Activated CD4-positive, alpha-beta T cell treated with anti-CD3 and anti-CD28 coated beads for 1 hour (primary cell): ENCODE results near the gene SECISBP2.

Source experiments
- DNase-seq: peaks from one replicate; pipeline ENCODE4 v3.0.0-alpha.2; 2020

SECISBP2 gene

DNA sequence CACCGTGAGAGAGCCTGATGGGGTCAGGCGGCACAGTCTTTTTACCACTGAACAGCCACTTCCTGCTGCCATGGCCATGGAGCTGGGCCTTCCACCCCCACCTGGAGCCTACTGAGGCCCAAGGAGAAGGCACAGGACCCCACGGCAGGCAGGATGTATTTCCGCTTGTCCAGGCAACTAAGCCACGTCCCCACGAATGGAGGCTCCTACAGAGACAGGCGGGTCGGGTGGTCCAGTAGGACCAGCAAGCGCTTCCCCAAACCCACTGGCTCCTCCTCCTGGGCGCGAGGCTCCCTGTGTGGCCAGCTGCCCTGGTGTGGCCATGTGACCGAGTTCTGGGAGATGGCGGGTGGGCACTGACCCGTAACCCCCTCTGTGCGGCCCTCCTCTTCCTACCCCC is 66.5 kb downstream of the SECISBP2 start:
- no peak for DNase-seq

DNA sequence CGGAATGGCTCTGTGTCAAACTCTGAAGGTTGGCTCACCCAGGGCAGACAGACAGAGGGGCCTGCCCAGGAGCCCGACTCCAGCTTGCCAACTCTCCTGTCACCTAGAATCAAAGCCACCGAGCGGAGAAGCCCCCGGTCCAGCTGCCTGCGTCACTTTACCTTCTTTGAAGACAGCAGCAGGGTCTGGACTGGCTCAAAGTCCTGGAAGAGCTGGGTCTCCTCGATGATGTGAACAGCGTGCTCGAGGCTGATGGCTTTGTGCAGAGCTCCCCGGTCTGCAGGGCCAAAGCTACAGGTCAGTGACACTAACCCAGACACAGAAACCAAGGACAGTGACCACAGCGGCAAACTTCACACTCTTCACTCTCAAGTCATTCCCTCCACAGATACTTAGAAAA is 67.9 kb downstream of the SECISBP2 start:
- DNase-seq, result no peak

DNA sequence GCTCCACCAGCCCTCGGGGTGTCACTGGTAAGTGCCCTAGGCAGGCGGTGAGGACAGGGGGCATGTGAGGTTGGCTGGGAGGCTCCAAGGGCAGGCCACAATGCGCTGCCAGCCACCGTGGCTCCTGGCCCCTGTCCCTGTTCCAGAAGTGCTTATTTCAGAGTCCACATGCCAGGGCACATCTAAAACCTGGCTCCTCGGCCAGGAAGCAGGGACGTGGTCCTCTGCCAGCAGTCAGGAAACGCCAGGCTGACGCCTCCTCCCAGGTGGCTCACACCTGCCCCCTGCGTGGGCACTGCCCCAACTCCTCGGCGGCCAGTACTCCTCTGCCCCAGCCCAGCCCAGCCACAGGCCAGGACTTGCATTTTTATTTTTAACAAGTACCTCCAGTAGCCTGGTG is 68.5 kb downstream of the SECISBP2 start:
- no peak for DNase-seq

DNA sequence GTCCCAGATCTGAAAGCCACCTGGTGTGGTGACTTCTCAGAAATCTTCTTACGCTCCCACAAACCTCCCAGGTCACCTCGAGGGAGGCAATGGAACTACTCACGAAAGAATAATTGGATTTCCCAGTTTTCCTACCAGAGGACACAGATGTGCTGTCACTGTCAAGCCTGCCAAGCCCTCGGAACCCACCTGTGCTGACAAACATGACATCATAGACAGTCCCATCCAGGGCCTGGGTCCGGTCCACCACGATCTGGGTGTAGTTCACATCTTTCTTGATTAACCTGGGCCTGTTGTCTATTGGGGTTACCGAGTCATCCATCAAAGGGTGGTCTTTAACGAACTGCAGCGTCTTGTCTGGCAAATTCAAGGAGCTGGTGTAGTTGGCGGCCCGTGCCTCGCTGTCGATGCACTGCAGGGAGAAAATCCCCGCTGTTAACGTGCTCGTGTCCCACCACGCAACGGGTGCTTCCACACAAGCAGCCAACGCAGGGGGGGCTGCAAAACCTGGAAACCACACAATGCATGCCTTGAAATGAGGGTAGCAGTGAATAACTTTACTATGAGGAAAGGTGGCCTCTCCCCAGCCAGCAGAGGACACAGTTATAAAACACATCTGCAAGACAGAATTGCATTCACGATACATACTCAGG is 69.0 kb downstream of the SECISBP2 start:
- no peak for DNase-seq

DNA sequence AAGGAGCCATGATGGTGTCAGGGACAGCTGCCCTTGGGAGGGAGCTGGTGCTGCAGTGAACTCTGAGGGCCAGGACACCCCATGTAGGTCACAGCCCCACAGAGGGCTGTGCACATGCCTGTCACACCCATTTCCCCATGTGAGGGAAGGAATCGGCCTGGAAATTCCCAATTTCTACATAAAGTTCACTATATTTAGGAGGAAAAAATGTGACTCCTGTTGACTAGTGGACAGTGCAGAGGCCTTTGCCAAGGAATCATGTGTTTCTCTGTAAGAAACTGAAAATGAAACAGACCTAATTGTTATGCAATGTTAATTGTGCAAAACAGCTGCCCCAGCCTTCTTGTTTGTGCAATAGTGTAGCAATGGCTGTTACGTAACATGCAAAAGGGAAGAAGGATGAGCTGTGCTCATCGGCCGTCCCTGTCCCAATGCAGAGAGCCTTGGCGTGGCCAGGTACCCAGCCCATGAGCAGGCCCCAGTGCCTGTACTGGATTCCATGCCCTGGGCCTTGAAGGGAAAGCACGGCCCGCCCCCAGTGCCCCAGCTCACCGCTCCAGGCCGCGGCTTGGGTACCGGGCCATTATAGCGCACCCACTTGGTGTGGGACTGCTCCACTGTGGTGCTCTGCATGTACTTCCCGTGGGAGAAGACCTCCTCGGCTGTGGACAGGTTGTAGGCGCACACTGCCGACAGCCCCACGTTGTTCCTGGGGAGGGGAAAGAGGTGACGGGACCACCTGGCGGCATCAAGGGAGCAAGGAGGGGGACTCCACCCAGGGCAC is 70.0 kb downstream of the SECISBP2 start:
- DNase-seq, result no peak

DNA sequence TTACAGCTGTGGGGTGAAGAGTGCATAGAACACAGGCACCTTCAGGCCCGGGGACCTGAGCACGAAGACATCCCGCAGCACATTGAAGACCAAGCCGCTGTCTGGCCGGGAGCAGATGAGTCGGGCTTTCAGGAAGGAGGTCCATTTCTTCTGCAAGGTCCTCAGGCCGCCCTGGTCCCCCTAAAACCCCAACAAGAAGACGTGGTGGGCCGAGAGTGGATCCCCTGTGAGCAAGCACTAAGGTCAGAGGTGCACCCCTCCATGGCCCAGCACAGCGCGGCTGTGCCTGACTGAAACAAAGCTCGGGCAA is 70.5 kb downstream of the SECISBP2 start:
- no peak for DNase-seq

DNA sequence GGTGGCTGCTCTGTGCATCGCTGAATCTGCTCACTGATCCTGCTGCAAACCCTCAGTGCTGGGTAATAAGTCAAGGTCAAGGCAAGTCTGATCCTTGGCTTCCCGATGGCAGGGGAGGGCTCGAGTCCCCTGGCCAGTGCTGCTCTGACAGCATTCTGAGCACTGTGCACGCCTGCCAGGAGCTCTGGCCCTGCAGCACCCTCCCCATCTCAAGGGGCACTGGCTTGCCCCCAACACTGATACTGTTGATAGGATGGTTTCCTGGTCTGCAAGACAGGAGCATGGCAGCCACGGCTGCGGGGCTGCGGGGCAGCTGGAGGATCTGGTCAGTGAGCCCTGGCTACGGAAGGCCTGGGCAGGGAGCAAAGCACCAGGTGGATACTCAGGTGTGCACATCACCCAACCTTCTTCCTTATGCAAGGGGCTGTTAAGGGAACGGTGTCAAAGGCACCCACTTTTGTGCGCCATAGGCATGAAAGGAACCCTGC is 71.8 kb downstream of the SECISBP2 start:
- DNase-seq, result no peak

DNA sequence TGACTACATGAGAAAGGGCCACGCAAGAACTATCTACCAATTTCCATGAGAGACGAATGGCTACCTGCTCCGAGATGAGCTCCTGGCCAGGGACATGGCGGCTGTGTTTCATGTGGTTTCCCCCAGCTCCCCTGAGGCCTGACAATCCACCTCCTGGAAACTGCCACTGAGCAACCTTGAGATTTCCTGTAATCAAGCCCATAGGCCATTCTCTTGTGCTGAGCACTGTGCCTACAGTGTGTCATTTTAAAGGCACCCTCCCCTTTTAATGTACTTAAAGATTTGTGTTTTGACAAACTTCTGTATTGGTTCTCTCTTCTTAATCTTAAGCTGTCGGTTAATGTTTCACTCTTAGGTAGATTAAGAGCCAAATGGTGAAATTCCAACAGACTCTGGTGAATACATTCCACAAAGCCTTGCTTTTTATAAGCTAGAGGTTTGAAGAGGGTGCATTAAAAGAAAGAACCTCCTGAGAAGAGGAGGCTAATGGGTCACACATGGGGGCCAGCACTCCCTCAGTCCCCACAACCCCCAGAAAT is 72.3 kb downstream of the SECISBP2 start:
- no peak for DNase-seq

DNA sequence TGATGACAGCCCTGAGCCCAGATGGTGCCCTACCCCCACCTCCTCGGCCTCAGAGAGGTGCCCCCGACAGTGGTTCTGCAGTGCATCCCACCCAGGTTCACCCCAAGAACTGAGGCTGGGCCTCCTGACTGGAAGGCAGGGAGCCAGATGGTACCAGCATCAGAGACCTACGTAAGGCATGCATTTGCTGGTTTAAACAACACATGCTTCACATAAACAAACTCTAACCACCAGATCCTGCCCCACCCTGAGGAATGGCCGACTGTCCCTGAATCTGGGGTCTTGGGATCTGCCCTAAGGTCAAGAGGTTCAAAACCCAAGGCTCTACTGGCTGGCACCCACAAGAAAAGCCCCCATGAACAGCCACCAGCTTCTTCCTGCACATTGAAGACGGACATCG is 73.3 kb downstream of the SECISBP2 start:
- DNase-seq, result no peak

DNA sequence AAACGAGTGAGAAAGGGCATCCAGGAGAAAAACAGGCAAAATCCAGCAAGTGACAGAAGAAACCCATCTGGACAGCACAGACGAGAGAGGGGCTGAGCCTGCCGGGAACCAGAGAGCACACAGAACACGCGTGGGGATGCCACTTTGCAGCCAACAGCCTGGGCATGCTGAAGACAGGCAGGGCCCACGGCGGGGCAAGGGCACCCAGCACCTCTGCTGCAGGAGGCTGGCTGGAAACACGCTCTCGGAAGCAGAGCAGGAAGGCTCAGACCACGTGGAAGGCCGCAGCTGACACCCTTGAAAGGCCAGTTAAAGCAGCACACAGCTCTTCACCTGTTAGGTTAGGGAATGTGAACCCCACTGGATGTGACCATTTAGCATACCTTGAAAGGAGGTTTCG is 76.1 kb downstream of the SECISBP2 start:
- DNase-seq, result no peak

DNA sequence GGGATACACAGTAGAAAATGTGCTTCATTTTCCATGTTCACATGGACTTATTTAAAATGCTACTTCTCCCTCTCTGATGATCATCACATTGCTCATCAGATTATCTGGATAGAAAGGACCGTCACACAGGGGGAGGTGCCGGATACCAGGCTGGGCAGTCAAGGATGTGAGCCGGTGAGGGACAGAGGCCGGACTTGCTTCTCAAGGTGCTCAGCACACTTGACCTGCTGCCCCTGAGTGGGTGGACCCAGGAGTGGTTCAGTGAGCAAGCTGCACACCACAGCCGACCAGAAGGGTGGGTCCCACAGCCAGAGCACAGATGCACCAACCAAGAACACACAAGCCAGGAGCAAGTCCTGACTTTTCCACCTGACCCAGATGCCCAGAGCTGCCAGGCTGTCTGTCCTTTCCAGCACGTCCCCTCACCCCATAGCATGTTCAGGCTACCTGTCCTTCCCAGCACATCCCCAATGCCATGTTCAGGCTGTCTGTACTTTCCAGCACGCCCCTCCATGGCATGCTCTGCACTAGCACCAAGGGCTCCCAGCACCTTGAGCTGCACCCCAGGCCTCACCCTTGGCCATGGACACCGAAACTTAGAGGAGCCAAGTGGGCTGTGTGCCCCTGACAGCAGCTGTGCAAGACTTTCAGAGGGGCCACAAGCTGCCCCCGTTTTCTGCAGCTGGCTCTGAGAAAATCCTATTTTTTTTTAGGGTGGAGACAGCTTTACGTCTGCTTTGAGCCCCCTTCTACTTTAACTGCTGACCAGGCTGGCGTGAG is 77.8 kb downstream of the SECISBP2 start:
- DNase-seq, result no peak

DNA sequence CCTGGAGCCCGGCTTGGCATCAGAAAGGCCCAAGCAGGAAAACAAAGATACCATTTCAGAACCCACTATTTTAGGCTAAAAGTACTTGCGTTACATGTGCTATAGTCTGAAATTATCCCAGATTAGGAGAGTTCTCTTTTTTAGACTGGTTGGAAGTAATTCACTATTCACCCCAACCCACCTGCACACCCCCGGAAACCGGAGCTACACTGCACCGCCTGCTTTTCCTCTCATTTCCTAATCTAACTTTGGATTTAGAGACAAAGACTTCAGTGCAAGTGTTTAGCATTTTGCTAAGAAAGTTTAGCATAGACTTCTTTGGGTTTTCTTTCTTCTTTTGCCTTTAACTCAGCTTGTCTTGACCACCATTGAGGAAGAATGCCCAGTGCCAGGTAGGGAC is 79.2 kb downstream of the SECISBP2 start:
- DNase-seq, result no peak

DNA sequence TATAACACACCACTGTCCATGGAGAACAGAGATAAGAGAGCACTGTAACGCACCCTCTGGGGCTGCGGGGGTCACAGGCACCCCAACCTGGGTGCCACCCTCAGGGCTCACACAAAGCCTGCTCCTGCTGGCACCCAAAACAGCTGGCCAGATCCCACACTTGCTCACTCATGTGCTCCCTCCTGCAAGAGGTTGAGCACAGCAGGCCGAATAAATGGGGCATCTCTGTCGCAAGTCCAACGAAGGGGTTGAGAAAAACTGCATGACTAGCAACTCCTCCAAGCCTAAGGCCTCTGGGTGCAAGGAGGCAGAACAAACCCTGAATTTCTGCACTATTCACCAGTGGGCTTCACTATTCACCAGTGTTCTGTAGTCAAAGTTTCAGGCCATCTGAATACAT is 80.3 kb downstream of the SECISBP2 start:
- no peak for DNase-seq

DNA sequence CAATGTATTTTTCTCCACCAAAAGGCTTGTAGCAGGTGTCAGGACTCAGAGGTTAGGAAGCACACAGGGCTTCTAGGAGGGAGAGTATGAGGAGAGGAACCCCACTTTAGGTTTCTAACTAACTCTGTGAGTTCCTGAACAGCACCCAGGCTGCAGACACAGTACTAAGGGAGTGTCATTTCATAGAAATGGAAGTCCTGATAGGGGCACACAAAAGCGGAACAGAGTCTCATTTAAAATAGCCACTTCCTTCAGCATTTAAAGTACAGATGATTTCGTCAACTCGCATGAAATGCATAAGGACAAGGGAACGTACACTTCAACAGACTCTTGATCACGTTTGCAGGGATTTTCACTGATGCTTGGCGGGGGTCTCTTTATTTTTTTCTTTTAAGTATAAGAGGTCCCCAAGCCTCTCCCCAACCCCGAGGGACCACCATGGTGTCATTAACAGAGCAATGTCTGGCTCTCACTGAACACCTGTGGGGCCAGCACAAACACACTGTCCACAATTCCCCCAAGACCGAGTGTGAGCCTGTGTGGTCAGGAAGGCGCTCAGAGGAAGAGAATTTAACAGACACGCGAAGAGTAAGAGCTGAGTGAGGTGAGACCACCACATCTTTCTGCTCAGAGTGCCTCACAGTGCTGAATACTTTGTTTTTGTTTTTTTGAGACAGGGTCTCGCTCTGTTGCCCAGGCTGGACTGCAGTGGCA is 82.3 kb downstream of the SECISBP2 start:
- no peak for DNase-seq

DNA sequence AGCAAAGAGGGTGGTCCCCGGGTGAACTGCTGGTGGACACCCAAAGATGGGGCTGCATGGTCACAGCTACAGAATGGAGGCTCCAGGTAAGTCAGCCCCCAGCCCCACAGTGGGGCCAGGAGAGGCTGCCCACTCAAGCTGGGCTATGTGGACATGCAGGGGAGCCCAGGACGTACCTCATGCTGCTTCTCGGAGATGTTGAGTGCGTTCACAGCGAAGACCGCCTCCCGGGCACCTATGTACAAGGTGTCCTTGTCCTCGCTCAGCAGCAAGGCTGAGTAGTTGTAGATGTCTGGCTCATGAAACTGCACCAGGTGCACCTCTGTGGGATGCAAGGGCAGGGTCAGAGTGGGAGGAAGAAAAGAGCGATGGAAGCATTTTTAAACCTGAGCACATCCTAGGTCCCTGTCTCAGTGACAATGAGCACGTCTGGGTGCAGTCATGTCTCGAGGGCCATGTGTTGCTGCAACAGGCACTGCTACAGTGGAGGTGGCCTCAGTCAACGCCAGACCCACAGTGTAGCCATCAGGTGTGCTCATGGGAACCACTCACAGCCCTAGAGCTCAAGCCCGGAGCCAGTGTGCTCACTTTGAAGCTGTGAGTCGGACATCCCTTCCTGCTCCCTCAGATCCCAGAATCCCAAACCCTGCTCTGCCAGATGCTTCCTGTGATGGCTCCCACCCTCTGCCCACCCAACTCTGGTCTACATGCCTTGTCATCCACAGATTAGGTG is 84.6 kb downstream of the SECISBP2 start:
- no peak for DNase-seq

DNA sequence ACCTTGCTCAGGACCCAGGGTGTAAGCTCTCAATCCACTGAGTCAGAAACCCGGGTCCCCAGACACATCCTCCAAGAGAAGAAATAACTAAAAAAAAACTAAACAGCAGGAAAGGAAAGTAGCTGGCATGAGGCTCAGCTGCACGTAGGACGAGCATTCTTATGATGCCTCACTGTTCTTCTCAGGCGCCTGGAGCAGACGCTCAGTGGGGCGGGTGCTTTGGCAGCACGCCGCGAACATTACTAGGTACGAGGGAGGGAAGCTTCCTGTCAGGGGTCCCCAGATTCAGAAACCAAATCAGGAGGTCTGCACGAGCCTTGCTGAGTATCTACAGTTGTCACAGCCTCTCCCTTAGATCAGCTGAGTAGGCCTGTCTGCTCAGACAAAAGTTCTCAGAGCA is 85.8 kb downstream of the SECISBP2 start:
- no peak for DNase-seq

DNA sequence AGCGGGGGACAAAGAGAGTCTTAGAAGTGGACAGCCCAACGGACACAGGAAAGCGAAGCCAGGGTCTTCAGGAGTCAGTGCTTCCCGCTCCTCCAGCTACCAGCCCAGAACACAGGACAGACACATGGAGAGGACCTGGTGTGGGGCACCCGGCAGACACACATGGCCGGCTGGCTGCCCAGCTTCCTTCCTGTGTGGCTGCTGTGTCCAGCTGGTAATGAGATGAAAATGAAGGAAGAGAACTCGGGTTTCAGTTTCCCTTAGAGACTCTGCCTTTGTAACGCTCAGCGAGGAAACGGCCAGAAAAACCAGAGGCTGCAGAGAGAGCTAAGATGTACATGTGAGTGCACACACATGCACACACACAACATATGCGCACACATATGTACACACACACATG is 87.5 kb downstream of the SECISBP2 start:
- no peak for DNase-seq

DNA sequence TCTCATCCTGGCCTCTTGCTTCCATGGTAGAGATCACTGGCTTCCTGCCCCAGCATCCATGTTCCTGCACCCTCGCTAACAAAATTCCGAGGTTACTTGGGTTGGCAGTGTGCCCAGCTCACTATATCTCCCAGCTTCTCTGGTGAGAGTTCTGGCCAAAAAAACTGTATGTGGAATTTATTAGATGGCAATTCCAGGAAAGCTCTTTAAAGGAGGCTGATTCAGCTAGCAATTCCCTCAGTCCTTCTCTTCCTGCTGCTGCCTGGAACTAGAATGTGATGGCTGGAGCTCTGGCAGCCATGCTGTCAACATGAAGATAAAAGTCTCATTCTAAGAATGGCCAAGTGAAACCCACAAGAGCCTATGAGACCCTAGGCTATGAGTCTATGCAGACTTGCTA is 88.8 kb downstream of the SECISBP2 start:
- no peak for DNase-seq

DNA sequence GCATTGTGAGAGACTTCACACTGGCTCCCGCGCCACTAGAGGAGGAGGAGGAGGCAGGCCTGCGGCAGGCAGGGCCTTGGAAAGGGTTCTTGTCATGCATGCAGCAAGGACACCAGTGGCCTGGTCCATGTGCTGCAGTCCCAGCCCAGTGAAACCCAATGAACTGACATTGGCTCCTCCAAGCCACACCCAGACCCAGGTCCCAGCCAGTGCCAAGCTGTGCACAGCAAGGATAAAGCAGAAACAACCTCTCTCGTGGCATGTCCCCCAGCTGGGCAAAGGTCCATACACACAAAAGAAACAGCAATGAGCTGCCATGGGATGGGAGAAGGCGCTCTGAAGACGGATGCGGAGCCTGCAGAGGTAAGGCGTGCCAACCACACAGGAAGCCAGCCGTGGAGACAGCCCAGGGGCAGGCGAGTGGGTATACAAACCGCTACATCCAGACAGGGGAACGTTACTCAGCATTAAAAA is 90.4 kb downstream of the SECISBP2 start:
- peak; percentile 60 for DNase-seq
